ENCODE results near the gene DICER1. TPM values are rescaled to one million over a fixed set of nuclear protein-coding genes. Genes with fewer than 3 reads are reported as not detected.

DICER1 gene
- total and polyA plus RNA-seq, 9 of the 15 experiments (the other 6 are each of a cell fraction or from before 2014, with no cell fraction given) = 2.5 to 23.2 (median 12.4) TPM

GRCh38 chr14:95039259-95039992 lies 117.9 kb downstream of the DICER1 start:
- in situ Hi-C loops (cut with MboI) = no loop called here
- no peak for ATAC-seq

More at GRCh38 chr14:95039259-95039992, 117.9 kb downstream of the DICER1 start:
- H4K20me1 ChIP-seq (replicated peaks; ENCODE audit: control insufficient read depth, insufficient read depth, low read length) = no peaks in the 10 kb centered on the region; the same call in 1 of the 2 replicates
- BruUV-seq (replicated peaks) = no TSS peak
- no peaks in the 10 kb centered on the region for H3K9me1 ChIP-seq (ENCODE audit: control insufficient read depth, insufficient read depth, low read length)
- intact Hi-C loops (cut with micrococcal nuclease) = no loop called here
- no peak overlapping the region for H3K4me2 ChIP-seq (ENCODE audit: insufficient read depth, low read length)
- no peak overlapping the region for H3K27ac ChIP-seq (ENCODE audit: extremely low read depth, low read depth, low read length)
- no peak overlapping the region for H2AFZ ChIP-seq (ENCODE audit: low read depth, low read length)
- FAIRE-seq (no peak), DNase-seq (ENCODE audit: extremely low read depth in 1 of 4, low spot score in 3 of 4) (no peak)
- no peaks in the 10 kb centered on the region for H3K36me3 ChIP-seq (ENCODE audit: control insufficient read depth, insufficient read depth, low read length)
- H3K9me3 ChIP-seq (replicated peaks; ENCODE audit: control insufficient read depth, insufficient read depth, low read depth, low read length) = no peaks in the 10 kb centered on the region
- peaks cover 0 to 25% of the 10 kb centered on the region in 2 experiments; a peak in 3 of 5 replicates for H3K27me3 ChIP-seq (ENCODE audit: control insufficient read depth in 2 of 2, insufficient read depth in 2 of 2, low read length in 2 of 2)
- ChIA-PET CTCF (ENCODE audit: low intra/inter-chr PET ratio) (no interaction called here), POLR2A (no interaction called here)
- WGBS (ENCODE audit: insufficient coverage, low coverage, missing lambda C conversion rate) = 2% methylated on average over 11 of the region's 17 CpGs
- no peak overlapping the region for H3K9ac ChIP-seq (ENCODE audit: insufficient read depth in 1 of 2, low read depth in 2 of 2, low read length in 2 of 2)
- H3K79me2 ChIP-seq (ENCODE audit: control insufficient read depth, insufficient read depth, low read length) = no peaks in the 10 kb centered on the region
- no peak for TF ChIP-seq PHTF2 (CRISPR knock-in tag; IDR thresholded peaks at IDR 0.05)
- no peak for TF ChIP-seq ESRRA (IDR thresholded peaks at IDR 0.05; ENCODE audit: borderline replicate concordance, low read depth)
- TF ChIP-seq, protein P1, sequence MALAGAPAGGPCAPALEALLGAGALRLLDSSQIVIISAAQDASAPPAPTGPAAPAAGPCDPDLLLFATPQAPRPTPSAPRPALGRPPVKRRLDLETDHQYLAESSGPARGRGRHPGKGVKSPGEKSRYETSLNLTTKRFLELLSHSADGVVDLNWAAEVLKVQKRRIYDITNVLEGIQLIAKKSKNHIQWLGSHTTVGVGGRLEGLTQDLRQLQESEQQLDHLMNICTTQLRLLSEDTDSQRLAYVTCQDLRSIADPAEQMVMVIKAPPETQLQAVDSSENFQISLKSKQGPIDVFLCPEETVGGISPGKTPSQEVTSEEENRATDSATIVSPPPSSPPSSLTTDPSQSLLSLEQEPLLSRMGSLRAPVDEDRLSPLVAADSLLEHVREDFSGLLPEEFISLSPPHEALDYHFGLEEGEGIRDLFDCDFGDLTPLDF (CRISPR knock-in tag; IDR thresholded peaks at IDR 0.05) = no peak
- TF ChIP-seq ZNF79 (CRISPR knock-in tag; IDR thresholded peaks at IDR 0.05; ENCODE audit: low read depth) = no peak
- no peak for TF ChIP-seq KLF16 (IDR thresholded peaks at IDR 0.05)
- no peak for TF ChIP-seq RUNX1 (IDR thresholded peaks at IDR 0.05; ENCODE audit: low read depth)
- TF ChIP-seq RFX1 (IDR thresholded peaks at IDR 0.05) = no peak
- no peak for TF ChIP-seq POLR3G (IDR thresholded peaks at IDR 0.05; ENCODE audit: extremely low read depth, insufficient read length, insufficient replicate concordance)
- no peak for TF ChIP-seq HOXB6 (CRISPR knock-in tag; IDR thresholded peaks at IDR 0.05; ENCODE audit: borderline replicate concordance)
- TF ChIP-seq, protein P2, sequence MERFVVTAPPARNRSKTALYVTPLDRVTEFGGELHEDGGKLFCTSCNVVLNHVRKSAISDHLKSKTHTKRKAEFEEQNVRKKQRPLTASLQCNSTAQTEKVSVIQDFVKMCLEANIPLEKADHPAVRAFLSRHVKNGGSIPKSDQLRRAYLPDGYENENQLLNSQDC (CRISPR knock-in tag; IDR thresholded peaks at IDR 0.05) = no peak
- TF ChIP-seq RBM39 (optimal IDR thresholded peaks at IDR 0.05; ENCODE audit: low read depth, low read length) = no peak
- TF ChIP-seq OTX1 (CRISPR knock-in tag; IDR thresholded peaks at IDR 0.05) = no peak
- no peak for TF ChIP-seq ZNF253 (CRISPR knock-in tag; conservative IDR thresholded peaks at IDR 0.05)
- TF ChIP-seq FUS (optimal IDR thresholded peaks at IDR 0.05; ENCODE audit: low read depth, low read length) = no peak
- TF ChIP-seq STAT5A (IDR thresholded peaks at IDR 0.05; ENCODE audit: borderline replicate concordance, low read length) = no peak
- no peaks in the 10 kb centered on the region for H3K4me1 ChIP-seq (replicated peaks in 1 of 2; ENCODE audit: control insufficient read depth in 2 of 2, insufficient read depth in 2 of 2, low read length in 2 of 2)
- no peak overlapping the region for H3K4me3 ChIP-seq

Measured in K562 (cell line).